Retinal pigment epithelial cell (primary cell): ENCODE results near the gene PRKG1.

Source experiments
- DNase-seq: peaks from one replicate; pipeline ENCODE4 v3.0.0-alpha.2; 2010; ENCODE audit warnings: low read depth
- H3K4me3 ChIP-seq: 2 replicates; pipeline ENCODE4 v1.5.1; 2011; ENCODE audit warnings: mild to moderate bottlenecking, low read length, control low read depth, moderate library complexity
- TF ChIP-seq, protein P1 (sequence below): conservative IDR thresholded peaks from 2 replicates; pipeline ENCODE4 v1.5.1; 2011; ENCODE audit warnings: low read depth, low read length, control low read depth, inconsistent platforms

PRKG1 gene

GRCh38 chr10:51357170-51357569, 282.9 kb downstream of the PRKG1 start:
- H3K4me3 ChIP-seq: no peak overlapping the region
- no peak for DNase-seq
- TF ChIP-seq, protein P1, sequence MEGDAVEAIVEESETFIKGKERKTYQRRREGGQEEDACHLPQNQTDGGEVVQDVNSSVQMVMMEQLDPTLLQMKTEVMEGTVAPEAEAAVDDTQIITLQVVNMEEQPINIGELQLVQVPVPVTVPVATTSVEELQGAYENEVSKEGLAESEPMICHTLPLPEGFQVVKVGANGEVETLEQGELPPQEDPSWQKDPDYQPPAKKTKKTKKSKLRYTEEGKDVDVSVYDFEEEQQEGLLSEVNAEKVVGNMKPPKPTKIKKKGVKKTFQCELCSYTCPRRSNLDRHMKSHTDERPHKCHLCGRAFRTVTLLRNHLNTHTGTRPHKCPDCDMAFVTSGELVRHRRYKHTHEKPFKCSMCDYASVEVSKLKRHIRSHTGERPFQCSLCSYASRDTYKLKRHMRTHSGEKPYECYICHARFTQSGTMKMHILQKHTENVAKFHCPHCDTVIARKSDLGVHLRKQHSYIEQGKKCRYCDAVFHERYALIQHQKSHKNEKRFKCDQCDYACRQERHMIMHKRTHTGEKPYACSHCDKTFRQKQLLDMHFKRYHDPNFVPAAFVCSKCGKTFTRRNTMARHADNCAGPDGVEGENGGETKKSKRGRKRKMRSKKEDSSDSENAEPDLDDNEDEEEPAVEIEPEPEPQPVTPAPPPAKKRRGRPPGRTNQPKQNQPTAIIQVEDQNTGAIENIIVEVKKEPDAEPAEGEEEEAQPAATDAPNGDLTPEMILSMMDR: no peak

- H3K4me3 ChIP-seq: no peak overlapping the region
- TF ChIP-seq, protein P1: no peak
- no peak for DNase-seq
Observed at GRCh38 chr10:51358227-51358626, 283.9 kb downstream of the PRKG1 start.

- DNase-seq: no peak
- TF ChIP-seq, protein P1: no peak
- no peak overlapping the region for H3K4me3 ChIP-seq
Observed at GRCh38 chr10:51363415-51363814, 289.1 kb downstream of the PRKG1 start.

DNA sequence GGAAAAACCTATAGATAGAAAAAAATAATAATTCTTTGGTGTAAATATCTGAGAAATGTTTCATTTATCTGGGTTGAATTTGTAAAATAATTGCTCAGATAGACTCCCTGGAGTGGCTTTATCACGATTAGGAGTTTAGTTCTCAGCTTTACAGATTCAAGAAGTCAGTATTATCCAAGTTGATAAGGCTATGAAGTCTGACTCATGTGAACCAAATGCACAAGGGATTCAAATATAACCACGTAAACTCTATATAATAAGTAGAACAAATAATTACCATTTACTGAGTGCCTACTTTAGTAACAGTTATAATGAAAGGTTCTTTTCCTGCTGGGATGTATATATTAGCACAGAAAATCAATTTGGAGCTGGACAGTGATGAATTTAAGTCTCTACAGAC, 290.4 kb downstream of the PRKG1 start:
- TF ChIP-seq, protein P1: no peak
- DNase-seq: no peak
- H3K4me3 ChIP-seq: no peak overlapping the region

GRCh38 chr10:51366044-51366443, 291.8 kb downstream of the PRKG1 start:
- TF ChIP-seq, protein P1: no peak
- no peak overlapping the region for H3K4me3 ChIP-seq
- no peak for DNase-seq

DNA sequence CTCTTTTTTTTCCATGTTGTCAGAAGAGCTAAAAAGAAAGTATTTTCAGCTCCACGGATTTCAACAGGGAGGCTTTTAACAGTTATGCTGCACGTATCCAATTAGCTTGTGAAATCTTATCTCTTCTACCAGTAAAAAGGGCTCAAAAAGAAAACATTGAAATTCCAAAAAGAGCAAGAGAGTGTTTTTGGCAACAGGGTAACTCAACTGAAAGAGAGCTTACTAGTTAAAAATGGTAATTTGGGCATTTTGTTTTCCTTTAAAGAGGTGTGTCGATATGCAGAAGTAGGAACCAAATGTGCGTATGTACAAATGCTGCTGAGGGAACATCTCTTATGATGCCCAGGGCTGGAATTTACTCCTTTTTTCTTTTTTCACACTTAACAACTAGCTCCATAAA, 292.8 kb downstream of the PRKG1 start:
- no peak overlapping the region for H3K4me3 ChIP-seq
- DNase-seq: no peak

DNA sequence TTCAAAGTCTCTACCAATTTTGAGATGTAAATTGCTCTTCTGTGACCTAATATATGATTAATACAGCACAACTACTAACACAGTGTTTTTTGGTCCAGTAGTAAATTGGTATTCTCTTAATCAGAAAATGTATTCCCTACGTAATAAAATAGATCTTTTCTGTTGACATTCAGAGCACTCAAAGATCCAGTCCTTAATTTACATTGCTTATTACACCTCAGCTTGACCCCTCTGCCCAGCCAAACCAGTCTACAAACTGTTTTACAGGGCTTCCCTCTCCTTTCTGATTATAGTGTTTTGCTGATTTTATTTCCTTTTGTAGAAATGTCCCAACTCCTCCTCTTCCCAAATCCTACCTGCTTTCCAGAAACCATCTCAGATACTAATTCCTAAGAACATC, 293.4 kb downstream of the PRKG1 start:
- DNase-seq: no peak
- H3K4me3 ChIP-seq: no peak overlapping the region
- TF ChIP-seq, protein P1: no peak

More for the DNA sequence above, 292.8 kb downstream of the PRKG1 start:
- TF ChIP-seq, protein P1: no peak
